ENCODE data around the gene SAMHD1.

- TF ChIP-seq CTCF (IDR thresholded peaks at IDR 0.05; ENCODE audit: poor library complexity) (no peak), EZH2 (IDR thresholded peaks at IDR 0.05; ENCODE audit: borderline replicate concordance) (no peak), EZH2phosphoT487 (IDR thresholded peaks at IDR 0.05; ENCODE audit: low read depth, severe bottlenecking, unreplicated experiment) (no peak)
Observed at GRCh38 chr20:36855241-36855657, 96.3 kb downstream of the SAMHD1 start.

Data from hepatocyte (in vitro differentiated cells).